Stimulated activated naive CD8-positive, alpha-beta T cell treated with anti-CD3 and anti-CD28 coated beads, Interleukin-15, amount 100 ng/mL, for 72 hours (primary cell): ENCODE measurements around the gene SRSF4.
"Not testable (repeated sequence)": the region's sequence is repeated elsewhere in the genome, so short reads cannot be mapped to it uniquely, and the experiment has no call there.

ENCODE experiments used
- ATAC-seq: fragments of 150-1000 bp; cut with Tn5 transposase; 2 replicates; pipeline ENCODE4 v1.10.0; 2021; ENCODE audit warnings: mild to moderate bottlenecking, moderate library complexity
- DNase-seq, 2 donors: peaks; one replicate each; pipeline ENCODE4 v3.0.0; 2021 to 2022
- H3K27ac Mint-ChIP-seq, 2 donors: one replicate each; pipeline ENCODE4 v1.8.0; 2022; ENCODE audit warnings: mild to moderate bottlenecking in 2 of 2, mixed read lengths in 2 of 2, moderate library complexity in 2 of 2
- H3K27me3 Mint-ChIP-seq: one replicate; pipeline ENCODE4 v1.8.0; 2022; ENCODE audit warnings: mixed read lengths
- H3K4me1 Mint-ChIP-seq: one replicate; pipeline ENCODE4 v1.8.0; 2022; ENCODE audit warnings: mild to moderate bottlenecking, mixed read lengths
- H3K4me3 Mint-ChIP-seq, 2 donors: one replicate each; pipeline ENCODE4 v1.8.0; 2022; ENCODE audit warnings: mild to moderate bottlenecking in 2 of 2, mixed read lengths in 2 of 2, moderate library complexity in 1 of 2
- H3K9me3 Mint-ChIP-seq, 2 donors: one replicate each; pipeline ENCODE4 v1.8.0; 2022; ENCODE audit warnings: mixed read lengths in 2 of 2

The SRSF4 gene

GRCh38 chr1:29113413-29114117, 68.1 kb downstream of the SRSF4 start:
- peaks cover 23% of the 10 kb centered on the region for H3K4me1 Mint-ChIP-seq
- no peak overlapping the region for H3K4me3 Mint-ChIP-seq
- ATAC-seq (no peak), DNase-seq (no peak)
- H3K27ac Mint-ChIP-seq: peak overlapping the region in 1 of 2 donors; percentile 14
- no peaks in the 10 kb centered on the region for H3K27me3 Mint-ChIP-seq
- no peaks in the 10 kb centered on the region for H3K9me3 Mint-ChIP-seq

DNA sequence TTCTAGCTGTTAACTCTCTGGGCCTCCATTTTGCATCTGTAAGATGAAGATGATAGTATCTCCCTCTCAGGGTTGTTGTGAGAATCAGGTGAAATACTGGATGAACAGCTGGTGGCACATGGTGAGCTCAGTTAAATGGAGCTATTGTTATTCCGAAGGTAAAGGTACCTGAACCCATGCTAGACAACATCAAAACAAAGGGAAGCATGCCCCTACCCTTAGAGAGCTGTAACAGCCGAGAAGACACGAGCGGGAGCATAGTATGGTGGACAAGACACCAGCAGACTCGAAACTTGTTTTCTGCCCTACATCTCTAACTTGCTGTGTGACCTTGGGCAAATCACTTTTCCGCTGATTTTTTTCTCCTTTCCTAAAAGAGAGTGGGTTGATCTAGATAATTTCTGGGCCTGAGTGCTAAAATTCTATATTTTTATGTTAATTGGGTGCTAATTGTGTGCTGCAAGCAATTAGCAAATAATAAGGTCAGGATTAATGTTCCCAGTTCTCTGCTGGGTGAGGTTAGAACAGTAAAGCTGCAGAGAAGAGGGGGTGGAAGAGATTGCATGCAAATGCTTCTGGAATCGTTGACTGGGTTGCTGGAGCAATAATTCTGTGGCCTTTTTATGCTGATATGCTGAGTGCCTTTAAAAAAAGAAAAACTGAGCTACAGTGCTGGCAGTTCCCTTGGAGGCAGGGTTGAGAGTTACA, 68.8 kb downstream of the SRSF4 start:
- Mint-ChIP-seq H3K27me3 (no peaks in the 10 kb centered on the region), H3K4me3 (no peak overlapping the region), H3K9me3 (no peaks in the 10 kb centered on the region), H3K27ac (peak overlapping the region in 1 of 2 donors; percentile 79), H3K4me1 (peaks cover 23% of the 10 kb centered on the region)
- no peak for ATAC-seq
- DNase-seq: no peak

GRCh38 chr1:29108041-29108440, 73.7 kb downstream of the SRSF4 start:
- not testable (repeated sequence) for H3K4me1 Mint-ChIP-seq, DNase-seq, H3K9me3 Mint-ChIP-seq, ATAC-seq, H3K4me3 Mint-ChIP-seq, H3K27me3 Mint-ChIP-seq, H3K27ac Mint-ChIP-seq

- Mint-ChIP-seq H3K4me1 (no peaks in the 10 kb centered on the region), H3K27me3 (no peaks in the 10 kb centered on the region), H3K9me3 (no peaks in the 10 kb centered on the region), H3K27ac (no peak overlapping the region), H3K4me3 (no peak overlapping the region)
- ATAC-seq (no peak), DNase-seq (no peak)
Observed at GRCh38 chr1:29105822-29106221, 75.9 kb downstream of the SRSF4 start.

DNA sequence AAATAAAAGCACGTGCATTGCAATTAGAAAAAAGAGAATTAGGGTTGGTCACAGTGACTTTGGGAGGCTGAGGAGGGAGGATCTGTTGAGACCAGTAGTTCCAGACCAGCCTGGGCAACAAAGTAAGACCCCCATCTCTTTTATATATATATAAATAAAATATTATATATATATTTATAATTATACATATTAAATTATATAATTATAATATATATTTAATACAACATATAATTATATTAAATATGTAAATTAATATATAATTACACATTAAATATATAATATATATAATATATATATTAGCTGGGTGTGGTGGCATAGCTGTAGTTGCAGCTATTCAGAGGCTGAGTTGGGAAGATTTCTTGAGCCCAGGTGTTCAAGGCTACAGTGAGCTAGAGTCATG, 81.2 kb downstream of the SRSF4 start:
- Mint-ChIP-seq H3K9me3 (no peaks in the 10 kb centered on the region), H3K27me3 (no peaks in the 10 kb centered on the region), H3K4me1 (peaks cover 9% of the 10 kb centered on the region), H3K27ac (no peak overlapping the region), H3K4me3 (no peak overlapping the region)
- ATAC-seq (no peak), DNase-seq (no peak)

DNA sequence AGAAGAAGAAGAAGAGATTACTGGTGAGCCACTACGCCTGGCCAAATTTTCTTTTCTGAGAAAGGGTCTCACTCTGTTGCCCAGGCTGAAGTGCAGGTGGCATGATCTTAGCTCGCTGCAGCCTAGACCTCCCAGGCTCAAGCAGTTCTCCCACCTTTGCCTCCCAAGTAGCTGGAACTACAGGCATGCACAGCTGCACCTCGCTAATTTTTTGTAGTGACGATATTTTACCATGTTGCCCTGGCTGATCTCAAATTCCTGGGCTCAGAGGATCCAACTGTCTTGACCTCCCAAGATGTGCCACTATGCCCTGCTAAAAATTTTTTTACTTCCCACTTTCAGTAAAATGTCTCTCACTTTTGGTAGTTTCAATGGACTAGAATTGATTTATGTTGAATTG, 82.4 kb downstream of the SRSF4 start:
- no peak overlapping the region for H3K4me3 Mint-ChIP-seq

More for the DNA sequence above, 82.4 kb downstream of the SRSF4 start:
- Mint-ChIP-seq H3K27ac (no peak overlapping the region), H3K9me3 (no peaks in the 10 kb centered on the region), H3K4me1 (peaks cover 9% of the 10 kb centered on the region), H3K27me3 (no peaks in the 10 kb centered on the region)
- ATAC-seq (no peak), DNase-seq (no peak)
